RPMI8226 (cell line): ENCODE results near the gene DNASE1L3.
A peak's percentile ranks its signal among the peaks of the same experiment; 100 is the strongest.
"Not testable (repeated sequence)": the region's sequence is repeated elsewhere in the genome, so short reads cannot be mapped to it uniquely, and the experiment has no call there.

ENCODE experiments used
- DNase-seq: peaks from one replicate; pipeline ENCODE4 v3.0.0-alpha.2; 2015

The DNASE1L3 gene

DNA sequence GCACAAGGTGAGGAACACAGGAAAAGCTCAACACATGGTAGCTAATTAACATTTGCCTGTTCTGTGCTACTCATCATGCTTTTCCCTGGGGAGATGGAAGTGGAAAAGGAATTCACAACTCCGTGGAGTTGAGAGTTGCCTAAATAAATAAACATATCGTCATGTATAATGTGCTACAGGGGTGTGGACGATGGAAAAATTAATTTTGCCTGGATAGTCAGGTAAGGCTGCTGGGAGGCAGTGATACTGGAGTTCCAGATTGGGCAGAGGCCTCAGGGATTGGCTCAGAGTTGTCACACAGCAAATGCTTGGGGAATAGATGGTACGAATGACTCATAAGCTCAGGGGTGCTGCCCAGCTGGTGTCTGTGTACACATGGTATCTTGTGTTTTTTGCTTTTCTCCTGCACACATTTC lies 23.8 kb upstream of the DNASE1L3 start:
- no peak for DNase-seq

- no peak for DNase-seq
Measured at GRCh38 chr3:58231666-58232065, 20.9 kb upstream of the DNASE1L3 start.

- no peak for DNase-seq
Measured at GRCh38 chr3:58230876-58231552, 20.2 kb upstream of the DNASE1L3 start.

DNA sequence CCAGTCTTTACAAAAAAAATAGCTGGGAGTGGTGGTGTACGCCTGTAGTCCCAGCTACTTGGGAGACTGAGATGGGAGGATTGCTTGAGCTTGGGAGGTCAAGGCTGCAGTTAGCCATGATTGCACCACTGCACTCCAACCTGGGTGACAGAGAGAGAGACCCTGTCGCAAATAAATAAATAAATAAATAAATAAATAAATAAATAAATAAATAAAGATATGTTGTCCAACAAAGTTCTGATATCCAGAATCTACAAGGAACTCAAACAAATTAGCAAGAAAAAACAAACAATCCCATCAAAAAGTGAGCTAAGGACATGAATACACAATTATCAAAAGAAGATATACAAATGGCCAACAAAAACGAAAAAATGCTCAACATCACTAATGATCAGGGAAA lies 17.2 kb upstream of the DNASE1L3 start:
- not testable (repeated sequence) for DNase-seq

- no peak for DNase-seq
Measured at GRCh38 chr3:58223855-58224254, 13.1 kb upstream of the DNASE1L3 start.

GRCh38 chr3:58222161-58222724 lies 11.5 kb upstream of the DNASE1L3 start:
- no peak for DNase-seq

GRCh38 chr3:58218904-58219303 lies 8.1 kb upstream of the DNASE1L3 start:
- DNase-seq: no peak

DNA sequence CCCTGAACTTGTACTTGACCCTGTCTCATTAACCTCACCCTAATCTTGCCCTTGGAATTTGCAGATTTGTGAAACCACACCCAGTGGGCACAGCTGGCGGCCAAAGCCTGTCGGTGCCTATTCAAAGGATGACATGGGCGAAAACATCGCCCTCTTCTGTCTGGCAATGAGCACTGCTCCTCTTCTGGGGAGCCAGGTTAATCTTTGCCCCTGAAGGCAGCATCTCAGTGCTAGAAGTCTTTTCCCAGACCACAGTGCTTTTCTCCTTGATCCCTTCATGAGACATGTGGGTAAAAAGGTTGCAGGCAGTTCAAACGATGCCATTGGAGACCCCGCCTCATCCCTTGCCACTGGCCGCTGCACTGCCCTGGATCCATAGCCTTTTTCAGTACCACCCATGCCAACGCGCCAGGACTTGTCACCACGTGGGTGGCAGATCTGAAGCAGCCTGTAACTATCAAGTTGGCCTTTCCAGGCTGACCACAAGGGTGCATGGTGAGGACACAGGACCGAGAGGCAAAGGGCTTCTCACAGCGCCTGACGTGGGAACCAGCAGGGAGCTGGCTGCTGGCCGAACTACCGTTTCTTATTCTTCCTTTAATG lies 6.5 kb upstream of the DNASE1L3 start:
- peak; percentile 91 for DNase-seq

DNA sequence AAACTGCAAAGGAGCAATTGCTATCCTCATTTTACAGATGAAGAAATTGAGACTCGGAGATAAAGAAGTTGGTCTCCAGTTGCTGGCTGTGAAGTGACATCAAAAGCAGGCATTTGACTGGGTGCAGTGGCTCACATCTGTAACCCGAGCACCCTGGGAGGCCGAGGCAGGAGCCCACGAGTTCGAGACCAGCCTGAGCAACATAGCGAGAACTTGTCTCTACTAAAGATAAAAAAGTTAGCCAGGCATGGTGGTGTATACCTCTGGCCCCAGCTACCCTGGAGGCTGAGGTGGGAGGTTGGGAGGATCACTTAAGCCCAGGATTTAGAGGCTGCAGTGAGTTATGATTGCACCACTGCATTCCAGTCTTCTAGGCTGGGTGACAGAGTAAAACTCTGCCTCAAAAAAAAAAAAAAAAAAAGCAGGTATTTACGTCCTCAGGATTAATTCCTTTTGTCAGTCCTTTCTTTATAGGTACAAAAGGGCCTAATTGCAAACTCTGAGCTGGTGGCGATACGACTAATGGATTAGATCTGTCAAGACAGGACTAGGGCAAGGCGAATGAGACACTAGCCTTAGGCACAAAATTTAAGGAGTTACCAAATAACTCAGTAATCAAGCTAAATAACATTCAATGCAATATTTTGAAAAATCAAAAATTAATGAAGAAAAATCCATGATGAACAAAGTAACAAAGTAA lies 5.9 kb upstream of the DNASE1L3 start:
- DNase-seq: no peak

- DNase-seq: no peak
Measured at GRCh38 chr3:58215317-58216025, 4.7 kb upstream of the DNASE1L3 start.

GRCh38 chr3:58214484-58215316 lies 3.9 kb upstream of the DNASE1L3 start:
- peak; percentile 89 for DNase-seq

DNA sequence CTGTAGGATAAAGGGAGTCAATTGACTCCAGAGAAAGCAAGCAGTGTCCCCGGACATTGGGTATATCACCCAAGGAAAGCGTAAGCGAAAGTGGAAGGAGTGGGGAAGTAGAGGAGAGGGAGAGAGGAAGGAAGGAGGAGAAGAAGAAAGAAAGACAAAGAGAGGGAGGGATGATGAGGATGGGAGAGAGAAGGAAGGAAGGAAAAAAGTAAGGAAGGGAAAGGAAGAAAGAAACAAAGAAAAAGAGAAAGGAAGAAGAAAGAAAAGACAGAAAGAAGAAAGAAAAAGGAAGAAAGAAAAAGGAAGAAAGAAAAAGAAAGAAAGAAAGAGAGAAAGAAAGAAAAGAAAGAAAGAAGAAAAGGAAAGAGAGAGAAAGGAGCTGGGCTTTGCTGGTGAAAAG lies 839 bp downstream of the DNASE1L3 start:
- DNase-seq: no peak

DNA sequence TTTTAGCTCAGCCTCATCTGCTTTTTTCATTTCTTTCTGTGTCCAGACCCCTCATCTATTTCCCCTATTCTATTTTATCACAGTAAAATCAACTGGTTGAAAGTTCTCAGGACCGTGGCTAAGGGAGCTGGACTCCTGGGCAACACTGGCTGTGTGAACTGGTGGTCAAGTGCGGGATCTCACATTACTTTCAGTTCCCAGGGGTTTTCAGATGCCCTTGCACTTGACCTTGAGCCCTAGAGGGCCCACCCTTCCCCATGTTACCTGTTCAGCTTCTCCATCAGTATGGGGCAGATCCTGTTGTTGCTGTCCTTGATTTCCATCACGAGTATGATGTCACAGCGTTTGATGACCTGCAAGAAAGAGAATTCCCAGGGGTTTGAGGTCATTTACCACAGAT lies 2.8 kb downstream of the DNASE1L3 start:
- no peak for DNase-seq

DNA sequence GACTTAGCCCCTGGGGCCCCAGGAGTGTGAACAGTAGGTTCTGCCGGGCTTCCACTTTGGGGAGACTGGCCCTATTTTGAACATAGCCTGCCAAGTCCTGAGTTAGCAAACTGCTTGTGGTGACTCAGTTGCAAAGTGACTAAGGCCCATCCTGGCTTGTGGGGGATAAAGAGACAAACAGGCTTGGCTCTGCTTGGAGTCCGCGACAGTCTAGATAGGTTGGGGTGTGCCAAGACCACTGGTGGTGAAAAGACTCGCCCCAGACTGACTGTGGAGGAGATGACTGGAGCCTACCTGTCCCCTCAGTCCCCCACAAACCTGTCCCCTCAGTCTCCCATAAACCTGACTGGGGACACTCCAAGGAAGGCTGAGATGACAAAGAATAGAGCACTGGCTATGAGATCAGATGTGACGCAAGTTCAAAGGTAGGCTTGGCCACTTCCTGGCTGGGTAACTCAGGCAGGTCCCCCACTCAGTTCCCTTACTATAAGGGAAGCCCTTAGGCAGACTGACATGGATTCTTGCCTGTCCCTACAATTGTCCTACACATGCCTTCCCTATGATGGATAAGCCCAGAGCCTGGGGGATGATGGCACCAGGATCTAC lies 4.3 kb downstream of the DNASE1L3 start:
- DNase-seq: no peak

DNA sequence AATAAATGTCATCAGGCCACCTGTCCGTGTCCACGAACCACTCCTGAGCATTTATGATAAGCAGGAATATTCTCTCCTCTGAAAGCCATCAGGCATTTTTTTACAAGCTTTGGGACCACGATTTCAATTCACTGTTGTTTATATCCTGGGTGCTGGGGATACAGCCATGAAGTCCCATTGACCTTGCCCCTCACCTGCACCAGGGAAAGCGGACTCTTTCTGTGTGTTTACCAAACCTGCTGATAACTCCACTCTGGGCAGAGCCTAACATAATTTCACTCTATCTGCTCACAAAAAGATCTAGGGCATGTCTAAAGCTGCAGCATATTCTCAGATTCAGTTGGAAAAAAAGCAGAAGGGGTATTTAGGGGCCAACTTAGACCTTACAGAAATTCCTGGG lies 4.8 kb downstream of the DNASE1L3 start:
- no peak for DNase-seq

- no peak for DNase-seq
Measured at GRCh38 chr3:58204720-58205119, 6.1 kb downstream of the DNASE1L3 start.

- no peak for DNase-seq
Measured at GRCh38 chr3:58203541-58203940, 7.2 kb downstream of the DNASE1L3 start.

DNA sequence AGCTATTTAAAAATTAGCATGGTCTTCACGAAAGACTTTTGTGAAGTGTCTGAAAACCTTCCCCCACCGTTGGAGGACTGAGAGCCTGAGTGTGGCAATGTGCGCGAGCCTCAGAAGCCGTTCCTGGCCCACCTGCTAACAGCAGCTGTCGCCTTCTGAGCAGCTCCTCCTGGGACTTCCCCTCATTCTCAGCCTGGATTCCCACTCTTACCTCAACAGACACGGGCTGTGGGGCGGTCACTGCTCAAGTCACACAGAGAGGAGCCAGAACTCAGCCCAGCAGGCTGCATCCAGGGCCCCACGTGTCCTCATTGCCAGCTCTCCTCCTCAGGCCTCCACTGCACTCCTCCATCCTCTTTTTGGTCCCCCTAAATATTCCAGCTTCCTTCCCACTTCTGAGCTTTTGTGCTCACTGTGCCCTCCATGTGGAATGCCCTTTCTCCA lies 7.8 kb downstream of the DNASE1L3 start:
- DNase-seq: peak; percentile 30

DNA sequence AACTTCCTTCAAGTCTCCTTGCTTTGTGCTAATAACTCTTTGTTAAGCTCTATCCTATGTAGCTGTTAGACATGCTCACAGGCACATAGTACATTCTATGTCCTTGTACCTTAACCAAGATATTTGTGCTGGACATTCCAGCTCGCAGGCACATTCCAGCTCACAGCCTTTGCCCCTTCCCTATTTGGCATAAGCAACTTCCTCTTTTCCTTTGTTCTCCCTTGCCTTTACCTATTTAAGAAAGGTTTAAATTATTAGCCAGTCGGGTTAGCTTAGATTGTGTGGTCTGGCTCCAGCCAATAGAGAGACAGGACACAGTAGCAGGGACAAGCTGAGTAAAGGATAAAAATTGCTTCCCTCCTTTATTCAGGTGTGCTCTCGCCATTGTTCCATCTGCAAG lies 9.3 kb downstream of the DNASE1L3 start:
- DNase-seq: not testable (repeated sequence)

DNA sequence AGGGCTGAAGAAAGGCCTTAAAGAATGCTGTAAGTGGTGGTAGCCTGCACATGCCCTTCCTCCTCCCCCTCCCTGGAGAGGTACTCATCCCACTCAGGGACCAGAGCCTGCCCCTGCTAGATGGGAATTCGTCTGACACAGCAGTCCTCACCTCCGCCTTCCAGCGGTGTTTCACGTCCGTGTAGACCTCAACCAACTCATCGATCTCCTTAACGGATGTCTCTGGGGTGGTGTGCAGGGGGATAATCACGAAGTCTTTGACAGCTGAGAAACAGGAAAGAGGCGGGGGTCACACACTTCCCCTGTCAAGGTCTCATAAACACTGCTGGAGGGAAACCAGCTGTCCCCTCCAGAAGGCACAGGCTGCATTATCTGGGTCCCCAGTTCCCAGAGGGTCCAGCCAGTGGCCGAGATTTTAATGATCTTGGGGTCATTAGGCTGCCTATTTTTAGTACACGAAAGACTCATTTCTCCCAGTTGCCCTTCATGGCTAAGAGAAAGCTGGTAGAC lies 9.9 kb downstream of the DNASE1L3 start:
- DNase-seq: no peak

- DNase-seq: no peak
Measured at GRCh38 chr3:58200121-58200709, 10.6 kb downstream of the DNASE1L3 start.
